ENCODE measurements around the gene ARHGAP6.

Gene ARHGAP6

DNA sequence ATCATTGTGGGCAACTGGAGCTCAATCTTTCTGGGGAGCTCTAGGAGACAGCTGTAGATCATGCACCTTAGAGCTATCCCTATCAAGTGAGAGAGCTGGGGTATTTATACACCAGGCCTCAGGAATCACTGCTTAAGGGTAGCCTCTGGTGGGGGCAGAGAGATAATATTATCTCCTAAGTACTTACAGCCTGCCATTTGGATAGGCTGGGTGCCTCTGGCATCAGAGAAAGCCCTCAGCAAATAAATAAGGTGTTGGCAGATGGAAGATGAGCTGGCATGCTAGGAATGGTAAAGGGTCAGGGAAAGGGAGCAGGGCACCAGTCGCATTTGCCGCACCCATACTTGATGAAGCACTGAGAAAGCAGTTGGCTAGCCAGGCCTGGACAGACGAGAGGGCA, 478.7 kb downstream of the ARHGAP6 start:
- DNase-seq = no peak
- Histone ChIP-seq H3K9me3 (no peaks in the 10 kb centered on the region), H3K27ac (no peak overlapping the region), H3K36me3 (peaks cover 0 to 5% (median 0%) of the 10 kb centered on the region in 3 donors), H3K27me3 (no peaks in the 10 kb centered on the region), H3K4me3 (no peak overlapping the region), H3K4me1 (no peaks in the 10 kb centered on the region)
- intact Hi-C loops (cut with DNase I; ENCODE audit: low total_unique reads) = no loop called here
- no peak for TF ChIP-seq CTCF (IDR thresholded peaks at IDR 0.05)

GRCh38 chrX:11185861-11186260, 479.9 kb downstream of the ARHGAP6 start:
- Histone ChIP-seq H3K36me3 (peaks cover 0 to 5% (median 0%) of the 10 kb centered on the region in 3 donors), H3K4me1 (no peaks in the 10 kb centered on the region), H3K4me3 (no peak overlapping the region), H3K9me3 (no peaks in the 10 kb centered on the region), H3K27ac (no peak overlapping the region), H3K27me3 (no peaks in the 10 kb centered on the region)
- intact Hi-C loops (cut with DNase I; ENCODE audit: low total_unique reads) = no loop called here
- TF ChIP-seq CTCF (IDR thresholded peaks at IDR 0.05) = no peak
- DNase-seq = no peak

DNA sequence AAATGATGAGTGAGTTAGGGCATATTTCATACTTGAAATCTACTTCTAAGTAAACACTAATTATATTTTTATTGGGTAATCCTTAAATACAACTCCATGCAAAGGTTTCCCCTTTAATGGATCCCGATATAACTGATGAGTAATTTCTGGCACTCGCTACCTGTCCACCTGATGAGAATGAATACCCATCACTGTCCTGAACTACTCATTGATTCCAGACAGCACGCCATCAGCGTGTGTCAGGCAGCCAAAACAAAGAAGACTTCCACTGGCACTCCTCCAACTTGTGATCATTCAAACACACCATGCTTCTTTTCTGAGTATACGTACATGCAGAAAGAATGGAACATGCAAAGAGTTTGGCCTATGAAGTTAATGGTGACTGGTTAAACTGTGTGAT, 485.1 kb downstream of the ARHGAP6 start:
- H3K4me3 ChIP-seq = no peak overlapping the region
- no peak for TF ChIP-seq CTCF (IDR thresholded peaks at IDR 0.05)
- no peak overlapping the region for H3K27ac ChIP-seq
- no peaks in the 10 kb centered on the region for H3K36me3 ChIP-seq
- intact Hi-C loops (cut with DNase I; ENCODE audit: low total_unique reads) = no loop called here
- no peaks in the 10 kb centered on the region for H3K4me1 ChIP-seq
- DNase-seq = no peak
- H3K9me3 ChIP-seq = no peaks in the 10 kb centered on the region
- no peaks in the 10 kb centered on the region for H3K27me3 ChIP-seq

DNA sequence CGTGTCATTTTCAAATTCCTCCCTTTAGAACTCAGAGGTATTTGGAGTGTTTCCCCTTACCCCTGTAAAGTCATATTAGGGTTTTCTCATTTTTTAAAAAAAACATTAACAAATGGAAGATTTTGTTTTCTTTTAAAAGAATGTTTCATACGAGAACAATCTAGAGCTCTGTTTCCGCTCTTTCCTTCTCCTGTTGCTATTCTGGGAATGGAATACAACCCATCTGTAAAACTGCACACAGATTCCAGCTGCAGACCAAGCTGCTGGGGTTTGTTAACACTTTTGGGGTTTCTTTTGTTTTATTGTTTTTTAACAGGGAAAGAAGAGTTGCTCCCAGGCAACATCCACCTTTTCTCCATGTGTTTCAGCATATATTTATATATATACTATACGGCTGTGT, 493.3 kb downstream of the ARHGAP6 start:
- no peaks in the 10 kb centered on the region for H3K4me1 ChIP-seq
- no peak overlapping the region for H3K4me3 ChIP-seq
- no peaks in the 10 kb centered on the region for H3K27me3 ChIP-seq
- H3K27ac ChIP-seq = no peak overlapping the region
- DNase-seq = no peak
- intact Hi-C loops (cut with DNase I; ENCODE audit: low total_unique reads) = no loop called here
- H3K9me3 ChIP-seq = no peaks in the 10 kb centered on the region
- TF ChIP-seq CTCF (IDR thresholded peaks at IDR 0.05) = no peak
- H3K36me3 ChIP-seq = peaks cover 0 to 8% (median 0%) of the 10 kb centered on the region in 3 donors

DNA sequence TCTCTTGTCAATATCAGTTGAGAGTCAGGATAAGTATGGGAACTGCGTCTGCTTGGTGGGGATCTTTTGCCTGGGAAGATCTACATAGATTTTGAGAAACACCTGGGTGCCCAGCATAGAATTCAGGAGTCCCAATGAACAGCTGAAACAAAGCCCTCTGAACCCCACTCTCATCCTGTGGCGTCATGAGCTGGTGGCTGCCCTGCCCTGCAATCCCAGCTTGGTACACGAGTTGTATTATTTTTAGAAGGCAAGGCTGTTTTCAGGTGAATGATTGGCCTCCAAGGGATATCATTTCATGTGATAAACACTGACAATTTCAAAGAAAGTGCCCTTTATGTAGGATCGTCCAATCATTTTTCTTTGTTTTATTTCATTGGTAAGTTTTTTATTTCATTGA, 493.8 kb downstream of the ARHGAP6 start:
- no peaks in the 10 kb centered on the region for H3K27me3 ChIP-seq
- TF ChIP-seq CTCF (IDR thresholded peaks at IDR 0.05) = no peak
- no peaks in the 10 kb centered on the region for H3K9me3 ChIP-seq
- H3K4me3 ChIP-seq = no peak overlapping the region
- H3K4me1 ChIP-seq = no peaks in the 10 kb centered on the region
- H3K36me3 ChIP-seq = peaks cover 0 to 8% (median 0%) of the 10 kb centered on the region in 3 donors
- H3K27ac ChIP-seq = no peak overlapping the region
- DNase-seq = no peak
- intact Hi-C loops (cut with DNase I; ENCODE audit: low total_unique reads) = no loop called here

DNA sequence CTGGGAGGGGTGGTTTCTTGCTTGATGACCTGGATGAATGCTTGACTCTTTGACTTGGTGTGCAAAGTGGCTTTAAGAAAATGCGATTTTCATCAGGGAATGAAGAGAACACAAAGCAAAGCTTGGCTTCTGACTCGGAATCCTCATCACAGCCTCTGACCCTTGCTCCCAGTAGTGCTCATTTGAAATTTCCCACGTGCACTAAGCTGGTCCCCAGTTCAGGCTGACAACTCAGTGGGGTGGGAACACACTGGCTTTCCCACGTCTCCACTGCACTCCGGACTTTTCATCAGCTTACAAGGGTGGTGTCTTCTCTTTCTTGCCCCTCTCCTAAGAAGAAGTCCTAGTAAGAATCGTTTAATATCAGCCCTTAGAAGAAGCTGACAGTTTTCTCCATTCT, 501.3 kb downstream of the ARHGAP6 start:
- Histone ChIP-seq H3K27me3 (no peaks in the 10 kb centered on the region), H3K4me1 (no peaks in the 10 kb centered on the region), H3K27ac (no peak overlapping the region), H3K4me3 (no peak overlapping the region), H3K36me3 (peaks cover 0 to 8% (median 0%) of the 10 kb centered on the region in 3 donors), H3K9me3 (no peaks in the 10 kb centered on the region)
- intact Hi-C loops (cut with DNase I; ENCODE audit: low total_unique reads) = no loop called here
- DNase-seq = no peak
- TF ChIP-seq CTCF (IDR thresholded peaks at IDR 0.05) = no peak
